Epithelial cell of proximal tubule (primary cell): Measurements from ENCODE around the gene DOCK2. TPM values are rescaled to one million over a fixed set of nuclear protein-coding genes. Genes with fewer than 3 reads are reported as not detected.

Experiments
- DNase-seq: peaks from one replicate; pipeline ENCODE4 v3.0.0-alpha.2; 2011; ENCODE audit warnings: low read depth
- H3K4me3 ChIP-seq: 2 replicates; pipeline ENCODE4 v1.5.1; 2011; ENCODE audit warnings: low read depth, mild to moderate bottlenecking, low read length
- CTCF ChIP-seq: conservative IDR thresholded peaks from 2 replicates; pipeline ENCODE4 v1.5.1; 2012; ENCODE audit warnings: low read depth, mild to moderate bottlenecking, low read length
- total RNA-seq: library from RNA; depleted of rRNA; stranded (reverse); fragments of >200 nt; gene quantifications from 2 replicates; pipeline ENCODE4 v1.2.3, GENCODE V29; 2015

Gene DOCK2
- total RNA-seq, 1 donor from 2014 or later, result 30.4 TPM

- no peak overlapping the region for H3K4me3 ChIP-seq
- DNase-seq, result peak; percentile 37
- TF ChIP-seq CTCF, result no peak
Observed at GRCh38 chr5:170121321-170121720, 484.2 kb downstream of the DOCK2 start.

GRCh38 chr5:170126061-170126460 lies 489.0 kb downstream of the DOCK2 start:
- H3K4me3 ChIP-seq, result no peak overlapping the region
- no peak for DNase-seq
- no peak for TF ChIP-seq CTCF

GRCh38 chr5:170126626-170127025 lies 489.6 kb downstream of the DOCK2 start:
- DNase-seq, result no peak
- no peak for TF ChIP-seq CTCF
- no peak overlapping the region for H3K4me3 ChIP-seq

- DNase-seq, result no peak
Observed at GRCh38 chr5:170131235-170131634, 494.2 kb downstream of the DOCK2 start.

GRCh38 chr5:170132269-170132975 lies 495.3 kb downstream of the DOCK2 start:
- no peak for TF ChIP-seq CTCF
- DNase-seq, result no peak
- H3K4me3 ChIP-seq, result no peak overlapping the region

More at GRCh38 chr5:170131235-170131634, 494.2 kb downstream of the DOCK2 start:
- TF ChIP-seq CTCF, result no peak
- H3K4me3 ChIP-seq, result no peak overlapping the region

Other genes with a start within 250 kb of the DOCK2 start
- gene SPDL1, start 53.5 kb upstream of the DOCK2 start, total RNA-seq, result 73.2 and 92.2 TPM in 2 replicates